ENCODE measurements around the gene HBA2.
A peak's percentile ranks its signal among the peaks of the same experiment; 100 is the strongest.
"Not testable (repeated sequence)": the region's sequence is repeated elsewhere in the genome, so short reads cannot be mapped to it uniquely, and the experiment has no call there.

The HBA2 gene

DNA sequence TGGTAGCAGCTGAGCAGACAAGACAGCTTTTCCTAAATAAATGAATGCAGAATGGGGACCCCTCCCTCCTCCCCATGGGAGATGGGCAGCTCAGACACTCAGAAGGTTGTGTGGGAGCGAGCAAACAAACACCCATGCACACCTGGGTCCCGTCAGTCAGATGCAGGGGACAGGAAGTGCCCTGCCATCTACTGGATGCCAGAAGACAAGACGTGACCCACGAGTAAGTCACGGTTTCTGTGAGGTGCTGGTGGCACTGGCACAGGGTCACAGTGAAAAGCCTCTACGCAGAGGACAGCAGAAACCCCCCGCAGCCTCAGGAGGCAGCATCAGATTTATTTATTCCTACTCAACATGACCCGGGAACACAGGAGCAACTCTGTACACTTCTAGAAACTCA, 16.0 kb downstream of the HBA2 start:
- intact Hi-C loops (cut with DNase I), result no loop called here

DNA sequence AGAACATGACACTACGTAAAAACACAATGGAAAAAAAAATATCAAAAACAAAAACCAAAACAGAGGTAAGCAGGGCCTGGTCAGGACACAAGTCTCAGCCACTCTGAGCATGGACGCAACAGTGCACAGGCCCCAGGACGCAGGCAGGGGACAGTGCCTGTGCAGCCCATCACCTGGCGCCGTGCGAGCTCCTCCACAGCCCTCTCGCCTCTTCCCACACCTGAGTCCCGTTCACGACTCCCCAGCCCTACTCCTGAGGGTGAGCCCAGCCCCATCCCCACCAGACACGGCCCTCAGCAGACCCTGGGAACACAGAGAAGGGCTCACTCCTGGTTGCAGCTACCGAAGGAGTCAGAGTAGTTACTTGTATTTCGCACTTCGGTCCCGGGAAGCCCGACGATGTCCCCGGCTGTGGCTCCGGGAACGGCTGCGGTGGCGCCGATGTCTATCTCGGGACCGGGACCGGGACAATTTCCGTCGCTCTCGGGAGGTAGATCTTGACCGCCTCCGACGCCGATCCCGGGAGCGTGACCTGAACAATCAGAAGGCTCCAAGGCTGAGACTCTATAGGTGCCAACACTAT, 17.0 kb downstream of the HBA2 start:
- peak in 1 of 10 donors; percentile 50 for DNase-seq

More for the DNA sequence above, 16.0 kb downstream of the HBA2 start:
- peak in 1 of 10 donors; percentile 4 for DNase-seq

GRCh38 chr16:191831-192230, 19.2 kb downstream of the HBA2 start:
- DNase-seq, result peak in 1 of 10 donors; percentile 6
- intact Hi-C loops (cut with DNase I), result no loop called here

More for the DNA sequence above, 17.0 kb downstream of the HBA2 start:
- intact Hi-C loops (cut with DNase I), result no loop called here

- intact Hi-C loops (cut with DNase I), result no loop called here
- no peak for DNase-seq
Observed at GRCh38 chr16:192686-193085, 20.0 kb downstream of the HBA2 start.

GRCh38 chr16:193441-193840, 20.8 kb downstream of the HBA2 start:
- intact Hi-C loops (cut with DNase I), result no loop called here

GRCh38 chr16:194516-194915, 21.8 kb downstream of the HBA2 start:
- DNase-seq, result peak in 1 of 10 donors; percentile 40
- intact Hi-C loops (cut with DNase I), result no loop called here

More at GRCh38 chr16:193441-193840, 20.8 kb downstream of the HBA2 start:
- no peak for DNase-seq

DNA sequence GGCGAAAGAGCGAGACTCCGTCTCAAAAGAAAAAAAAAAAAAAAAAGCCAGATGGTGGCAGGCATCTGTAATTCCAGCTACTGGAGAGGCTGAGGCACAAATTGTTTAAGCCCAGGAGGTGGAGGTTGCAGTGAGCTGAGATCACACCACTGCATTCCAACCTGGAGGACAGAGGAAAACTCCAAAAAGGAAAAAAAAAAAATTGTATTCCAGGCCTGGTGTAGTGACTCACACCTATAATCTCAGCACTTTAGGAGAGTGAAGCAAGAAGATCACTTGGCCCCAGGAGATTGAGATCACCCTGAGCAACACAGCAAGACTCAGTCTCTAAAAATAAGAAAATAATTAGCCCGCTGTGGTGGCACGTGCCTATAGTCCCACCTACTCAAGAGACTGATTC, 27.7 kb downstream of the HBA2 start:
- intact Hi-C loops (cut with DNase I), result no loop called here
- peak in 1 of 10 donors; percentile 5 for DNase-seq

GRCh38 chr16:203246-203645, 30.6 kb downstream of the HBA2 start:
- intact Hi-C loops (cut with DNase I), result no loop called here

DNA sequence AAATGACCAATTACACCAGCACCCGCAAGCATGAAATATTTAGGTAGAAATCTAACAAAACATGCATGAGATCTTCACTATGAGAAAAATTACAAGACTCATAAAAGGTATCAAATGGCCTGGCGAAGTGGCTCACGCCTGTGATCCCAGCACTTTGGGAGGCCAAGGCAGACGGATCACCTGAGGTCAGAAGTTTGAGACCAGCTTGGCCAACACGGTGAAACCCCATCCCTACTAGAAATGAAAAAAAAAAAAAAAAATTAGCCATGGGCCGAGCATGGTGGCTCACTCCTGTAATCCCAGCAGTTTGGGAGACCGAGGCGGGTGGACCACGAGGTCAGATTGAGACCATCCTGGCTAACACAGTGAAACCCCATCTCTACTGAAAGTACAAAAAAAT, 31.4 kb downstream of the HBA2 start:
- intact Hi-C loops (cut with DNase I), result not testable (repeated sequence)
- DNase-seq, result peak in 3 of 10 donors; percentile 32 to 61 (median 58)

More at GRCh38 chr16:203246-203645, 30.6 kb downstream of the HBA2 start:
- peak in 1 of 10 donors; percentile 23 for DNase-seq

GRCh38 chr16:209359-209758, 36.7 kb downstream of the HBA2 start:
- intact Hi-C loops (cut with DNase I), result not testable (repeated sequence)
- peak in 1 of 10 donors; percentile 7 for DNase-seq

- intact Hi-C loops (cut with DNase I), result not testable (repeated sequence)
- DNase-seq, result peak in 2 of 10 donors; percentile 43 to 54
Observed at GRCh38 chr16:211631-212180, 39.0 kb downstream of the HBA2 start.

- intact Hi-C loops (cut with DNase I), result no loop called here
- DNase-seq, result no peak
Observed at GRCh38 chr16:212999-213398, 40.3 kb downstream of the HBA2 start.

- intact Hi-C loops (cut with DNase I), result no loop called here
- DNase-seq, result no peak
Observed at GRCh38 chr16:220021-220420, 47.3 kb downstream of the HBA2 start.

Data from posterior cingulate gyrus (tissue), 11 donors.